WI38 (cell line): ENCODE data around the gene CNTN1.

Experiments
- H3K4me3 ChIP-seq: 2 replicates; pipeline ENCODE4 v1.5.1; 2011; ENCODE audit warnings: low read depth, mild to moderate bottlenecking, control low read depth, low read length
- TF ChIP-seq, protein P1 (sequence below): IDR thresholded peaks from 2 replicates; pipeline ENCODE4 v1.5.1; 2012; ENCODE audit warnings: low read depth, mild to moderate bottlenecking, control low read depth, low read length

Gene CNTN1

GRCh38 chr12:41055875-41056577 lies 363.8 kb downstream of the CNTN1 start:
- H3K4me3 ChIP-seq = no peak overlapping the region
- TF ChIP-seq, protein P1, sequence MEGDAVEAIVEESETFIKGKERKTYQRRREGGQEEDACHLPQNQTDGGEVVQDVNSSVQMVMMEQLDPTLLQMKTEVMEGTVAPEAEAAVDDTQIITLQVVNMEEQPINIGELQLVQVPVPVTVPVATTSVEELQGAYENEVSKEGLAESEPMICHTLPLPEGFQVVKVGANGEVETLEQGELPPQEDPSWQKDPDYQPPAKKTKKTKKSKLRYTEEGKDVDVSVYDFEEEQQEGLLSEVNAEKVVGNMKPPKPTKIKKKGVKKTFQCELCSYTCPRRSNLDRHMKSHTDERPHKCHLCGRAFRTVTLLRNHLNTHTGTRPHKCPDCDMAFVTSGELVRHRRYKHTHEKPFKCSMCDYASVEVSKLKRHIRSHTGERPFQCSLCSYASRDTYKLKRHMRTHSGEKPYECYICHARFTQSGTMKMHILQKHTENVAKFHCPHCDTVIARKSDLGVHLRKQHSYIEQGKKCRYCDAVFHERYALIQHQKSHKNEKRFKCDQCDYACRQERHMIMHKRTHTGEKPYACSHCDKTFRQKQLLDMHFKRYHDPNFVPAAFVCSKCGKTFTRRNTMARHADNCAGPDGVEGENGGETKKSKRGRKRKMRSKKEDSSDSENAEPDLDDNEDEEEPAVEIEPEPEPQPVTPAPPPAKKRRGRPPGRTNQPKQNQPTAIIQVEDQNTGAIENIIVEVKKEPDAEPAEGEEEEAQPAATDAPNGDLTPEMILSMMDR = no peak

- TF ChIP-seq, protein P1 = no peak
- no peak overlapping the region for H3K4me3 ChIP-seq
Observed at GRCh38 chr12:41058266-41058665, 366.0 kb downstream of the CNTN1 start.

- TF ChIP-seq, protein P1 = no peak
- H3K4me3 ChIP-seq = no peak overlapping the region
Observed at GRCh38 chr12:41061192-41061591, 369.0 kb downstream of the CNTN1 start.

GRCh38 chr12:41064411-41064810 lies 372.2 kb downstream of the CNTN1 start:
- TF ChIP-seq, protein P1 = no peak
- H3K4me3 ChIP-seq = no peak overlapping the region

GRCh38 chr12:41067941-41068645 lies 375.9 kb downstream of the CNTN1 start:
- TF ChIP-seq, protein P1 = no peak
- H3K4me3 ChIP-seq = no peak overlapping the region

- H3K4me3 ChIP-seq = no peak overlapping the region
- TF ChIP-seq, protein P1 = no peak
Observed at GRCh38 chr12:41073633-41074472, 381.6 kb downstream of the CNTN1 start.

- H3K4me3 ChIP-seq = no peak overlapping the region
- TF ChIP-seq, protein P1 = no peak
Observed at GRCh38 chr12:41074473-41074769, 382.2 kb downstream of the CNTN1 start.
